HG03196 (cell line): ENCODE results near the gene E2F1.
"Not testable (repeated sequence)": the region's sequence is repeated elsewhere in the genome, so short reads cannot be mapped to it uniquely, and the experiment has no call there.

Experiments used
- ATAC-seq: cut with Tn5 transposase; IDR thresholded peaks from one replicate; pipeline ENCODE4 v1.9.1; 2021; ENCODE audit not compliant: unreplicated experiment

E2F1 gene

DNA sequence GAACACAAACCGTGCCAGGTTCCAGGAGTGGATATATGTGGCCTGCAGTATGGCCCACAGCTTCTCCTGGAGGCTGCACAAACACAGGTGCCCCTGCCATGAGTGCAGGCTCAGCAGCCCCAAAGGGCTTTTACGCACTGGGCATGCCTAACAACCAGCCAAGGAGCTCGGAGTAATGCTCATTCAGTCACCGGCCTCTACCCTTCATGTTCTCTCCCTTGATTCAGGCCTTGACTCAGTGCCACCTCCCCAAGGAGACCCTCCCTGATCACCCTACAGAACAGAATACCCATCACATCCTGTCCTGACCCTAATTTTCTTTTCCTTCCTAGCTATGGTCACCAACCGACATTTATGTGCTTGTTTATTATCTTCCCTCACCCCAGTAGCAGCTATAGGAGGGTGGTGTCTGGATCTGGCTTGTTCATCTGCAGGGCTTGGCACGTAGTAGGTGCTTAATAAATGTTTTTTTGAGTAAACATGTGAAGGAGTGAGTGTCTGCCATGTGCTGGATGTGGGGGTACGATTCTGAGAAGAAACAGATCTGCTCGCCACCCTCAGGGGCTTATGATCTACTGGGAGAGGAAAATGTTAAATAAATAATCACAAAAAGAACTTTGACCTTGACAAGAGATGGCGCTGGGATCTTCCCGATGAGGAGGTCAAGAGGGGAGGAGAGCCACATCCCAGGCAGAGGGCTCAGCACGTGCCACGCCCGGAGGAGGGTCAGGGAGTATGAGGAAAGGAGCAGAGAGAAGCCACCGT, 24.7 kb upstream of the E2F1 start:
- no peak for ATAC-seq

GRCh38 chr20:33709905-33710541, 23.8 kb upstream of the E2F1 start:
- ATAC-seq = no peak

DNA sequence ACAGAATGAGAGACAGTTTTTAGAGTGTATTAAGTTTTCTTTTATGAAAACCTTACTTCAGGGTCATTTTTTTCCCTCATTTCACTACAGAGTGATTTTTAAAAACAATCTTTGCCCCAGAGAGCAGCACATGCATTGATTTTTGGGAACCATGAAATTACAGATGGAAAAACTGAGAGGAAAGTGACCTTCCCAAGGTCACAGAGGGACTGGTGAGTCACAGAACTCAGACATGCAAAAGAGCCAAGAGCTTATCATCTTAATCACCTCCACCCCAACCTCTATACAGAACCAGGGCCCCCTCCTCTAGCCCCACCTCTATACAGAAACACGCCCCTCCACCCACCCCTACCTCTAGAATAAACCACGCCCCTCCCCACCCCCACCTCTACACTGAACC, 23.2 kb upstream of the E2F1 start:
- no peak for ATAC-seq

GRCh38 chr20:33707668-33708067, 21.5 kb upstream of the E2F1 start:
- no peak for ATAC-seq

GRCh38 chr20:33704197-33704924, 18.2 kb upstream of the E2F1 start:
- ATAC-seq = no peak

GRCh38 chr20:33703498-33704137, 17.4 kb upstream of the E2F1 start:
- no peak for ATAC-seq

GRCh38 chr20:33702861-33703260, 16.7 kb upstream of the E2F1 start:
- ATAC-seq = no peak

DNA sequence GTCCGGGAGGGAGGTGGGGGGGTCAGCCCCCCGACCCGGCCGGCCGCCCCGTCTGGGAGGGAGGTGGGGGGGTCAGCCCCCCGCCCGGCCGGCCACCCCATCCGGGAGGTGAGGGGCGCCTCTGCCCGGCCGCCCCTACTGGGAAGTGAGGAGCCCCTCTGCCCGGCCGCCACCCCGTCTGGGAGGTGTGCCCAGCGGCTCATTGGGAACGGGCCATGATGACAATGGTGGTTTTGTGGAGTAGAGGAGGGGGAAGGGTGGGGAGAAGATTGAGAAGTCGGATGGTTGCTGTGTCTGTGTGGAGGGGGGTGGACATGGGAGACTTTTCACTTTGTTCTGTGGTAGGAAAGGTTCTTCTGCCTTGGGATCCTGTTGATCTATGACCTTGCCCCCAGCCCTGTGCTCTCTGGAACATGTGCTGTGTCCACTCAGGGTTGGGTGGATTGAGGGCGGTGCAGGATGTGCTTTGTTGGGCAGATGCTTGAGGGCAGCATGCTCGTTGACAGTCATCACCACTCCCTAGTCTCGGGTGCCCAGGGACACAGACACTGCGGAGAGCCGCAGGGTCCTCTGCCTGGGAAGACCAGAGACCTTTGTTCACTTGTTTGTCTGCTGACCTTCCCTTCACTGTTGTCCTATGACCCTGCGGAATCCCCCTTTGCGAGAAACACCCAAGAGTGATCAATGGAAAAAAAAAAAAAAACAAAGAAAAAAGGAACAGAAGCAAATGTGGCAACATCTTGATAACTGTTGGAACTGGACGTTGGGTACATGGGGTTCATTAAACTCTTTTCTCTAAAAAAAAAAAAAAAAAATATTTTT, 15.7 kb upstream of the E2F1 start:
- no peak for ATAC-seq

- not testable (repeated sequence) for ATAC-seq
Observed at GRCh38 chr20:33700696-33701441, 14.7 kb upstream of the E2F1 start.

DNA sequence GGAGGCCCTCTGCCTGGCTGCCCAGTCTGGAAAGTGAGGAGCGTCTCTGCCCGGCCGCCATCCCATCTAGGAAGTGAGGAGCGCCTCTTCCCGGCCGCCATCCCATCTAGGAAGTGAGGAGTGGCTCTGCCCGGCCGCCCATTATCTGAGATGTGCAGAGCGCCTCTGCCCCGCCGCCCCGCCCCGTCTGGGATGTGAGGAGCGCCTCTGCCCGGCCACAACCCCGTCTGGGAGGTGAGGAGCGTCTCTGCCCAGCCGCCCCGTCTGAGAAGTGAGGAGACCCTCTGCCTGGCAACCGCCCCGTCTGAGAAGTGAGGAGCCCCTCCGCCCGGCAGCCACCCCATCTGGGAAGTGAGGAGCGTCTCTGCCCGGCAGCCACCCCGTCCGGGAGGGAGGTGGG, 12.8 kb upstream of the E2F1 start:
- not testable (repeated sequence) for ATAC-seq

- no peak for ATAC-seq
Observed at GRCh38 chr20:33697129-33697528, 10.9 kb upstream of the E2F1 start.

DNA sequence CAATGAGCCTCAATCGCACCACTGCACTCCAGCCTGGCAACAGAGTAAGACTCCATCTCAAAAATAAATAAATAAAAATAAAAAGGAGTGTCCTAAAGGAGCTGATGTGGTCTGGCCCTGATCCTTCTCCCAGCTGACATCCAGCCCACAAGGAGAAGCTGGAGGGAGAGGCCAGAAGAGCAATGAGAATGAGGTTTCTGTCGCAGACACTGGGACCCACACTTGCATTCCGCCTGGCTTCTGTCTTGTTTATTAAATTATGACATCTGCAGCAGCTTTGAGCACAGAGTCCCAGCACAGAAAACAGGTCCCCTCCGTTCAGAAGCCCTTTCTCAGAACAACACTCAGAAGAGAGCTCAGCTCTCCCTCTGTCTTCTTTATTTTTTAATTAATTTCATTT, 10.3 kb upstream of the E2F1 start:
- ATAC-seq = no peak

- ATAC-seq = no peak
Observed at GRCh38 chr20:33694639-33695012, 8.4 kb upstream of the E2F1 start.

DNA sequence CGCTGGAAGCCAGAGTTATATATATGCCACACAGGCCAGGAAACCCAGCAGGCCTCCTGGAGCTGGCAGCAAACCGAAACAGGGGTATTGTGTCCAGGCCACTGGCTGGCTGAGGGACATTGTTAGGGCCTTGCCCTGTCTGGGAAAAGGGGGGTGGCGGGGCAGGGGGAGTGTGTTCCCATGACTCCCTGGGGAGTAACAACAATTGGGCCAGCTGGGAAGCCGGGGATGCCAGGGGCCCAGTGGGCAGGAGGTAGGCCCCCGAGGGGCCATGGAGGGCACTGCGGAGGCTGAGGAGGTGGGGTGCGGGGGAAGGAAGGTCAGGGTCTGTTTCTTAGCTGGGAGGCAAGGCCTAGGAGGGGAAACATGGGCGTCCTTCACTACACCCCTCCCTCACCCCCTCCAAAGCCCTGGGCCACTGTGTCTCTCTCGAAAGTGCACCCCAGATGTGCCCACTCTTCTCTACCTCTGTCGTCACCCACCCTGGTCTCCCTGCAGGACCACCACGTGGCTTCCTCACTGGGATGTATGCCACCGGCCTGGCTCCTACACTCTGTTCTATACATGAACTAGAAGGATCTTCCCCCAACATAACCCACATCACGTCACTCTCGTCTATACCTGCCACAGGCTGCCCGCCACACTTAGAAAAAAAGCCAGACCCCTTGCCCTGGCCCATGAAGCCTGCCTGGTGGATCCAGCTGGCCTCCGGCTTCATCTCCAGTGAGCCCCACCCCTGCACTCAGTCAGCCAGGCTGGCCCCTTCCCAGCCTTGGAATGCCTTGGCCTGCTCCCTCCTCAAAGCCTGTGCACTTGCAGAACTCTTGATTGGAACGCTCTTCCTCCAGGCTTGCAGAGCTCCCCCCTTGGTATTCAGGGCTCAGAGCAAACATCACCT, 7.8 kb upstream of the E2F1 start:
- no peak for ATAC-seq

- no peak for ATAC-seq
Observed at GRCh38 chr20:33693289-33693688, 7.1 kb upstream of the E2F1 start.

GRCh38 chr20:33689973-33690372, 3.8 kb upstream of the E2F1 start:
- ATAC-seq = no peak

GRCh38 chr20:33689493-33689892, 3.3 kb upstream of the E2F1 start:
- ATAC-seq = no peak

GRCh38 chr20:33688938-33689424, 2.8 kb upstream of the E2F1 start:
- ATAC-seq = no peak
